ENCODE data around the gene RRP8. TPM values are rescaled to one million over a fixed set of nuclear protein-coding genes. Genes with fewer than 3 reads are reported as not detected.
A peak's percentile ranks its signal among the peaks of the same experiment; 100 is the strongest.

RRP8 gene
- total and polyA plus RNA-seq, 12 donors = 9.4 to 34.8 (median 22.3) TPM

GRCh38 chr11:6602096-6602940, 1.1 kb downstream of the RRP8 start:
- H3K4me3 ChIP-seq = peak overlapping the region in 3 of 4 donors; percentile 44 to 95 (median 83)
- H3K4me1 ChIP-seq (replicated peaks in 1 of 2) = peaks cover 29 to 51% of the 10 kb centered on the region in 2 donors
- H3K27me3 ChIP-seq = no peaks in the 10 kb centered on the region
- WGBS, 4 donors = 45 to 55% (median 54%) methylated on average over 7 of the region's 7 CpGs
- H3K9me3 ChIP-seq (replicated peaks in 1 of 3) = no peaks in the 10 kb centered on the region
- H3K27ac ChIP-seq = peak overlapping the region in 2 of 5 donors; percentile 90 to 91
- H3K36me3 ChIP-seq (replicated peaks in 1 of 2) = peaks cover 0 to 33% of the 10 kb centered on the region in 2 donors
- intact Hi-C loops (cut with DNase I) = loop anchor here in 1 of 2 donors (5.0 to 10.0 kb wide), 2 partner anchors 68 to 80 kb away; partner anchors contain the start of gene MRPL17
- DNase-seq = peak in 1 of 7 donors; percentile 33
- no peak for TF ChIP-seq CTCF (IDR thresholded peaks at IDR 0.05)
- TF ChIP-seq POLR2A (IDR thresholded peaks at IDR 0.05) = no peak

- intact Hi-C loops (cut with DNase I) = loop anchor here in 1 of 2 donors (5.0 to 10.0 kb wide), 2 partner anchors 66 to 81 kb away; partner anchors contain the start of gene MRPL17
- DNase-seq = peak in 1 of 7 donors; percentile 51
- peaks cover 0 to 39% of the 10 kb centered on the region in 2 donors for H3K36me3 ChIP-seq (replicated peaks in 1 of 2)
- no peaks in the 10 kb centered on the region for H3K27me3 ChIP-seq
- no peak overlapping the region for H3K4me3 ChIP-seq
- peaks cover 18 to 39% of the 10 kb centered on the region in 2 donors for H3K4me1 ChIP-seq (replicated peaks in 1 of 2)
- H3K27ac ChIP-seq = no peak overlapping the region
- TF ChIP-seq POLR2A (IDR thresholded peaks at IDR 0.05) = no peak
- TF ChIP-seq CTCF (IDR thresholded peaks at IDR 0.05) = no peak
- no peaks in the 10 kb centered on the region for H3K9me3 ChIP-seq (replicated peaks in 1 of 3)
- WGBS, 4 donors = 98 to 99% (median 98%) methylated on average over 9 to 13 of the region's 13 CpGs
Observed at GRCh38 chr11:6601041-6601461, 2.4 kb downstream of the RRP8 start.

- Histone ChIP-seq H3K27ac (no peak overlapping the region), H3K4me3 (no peak overlapping the region), H3K4me1 (replicated peaks in 1 of 2) (peaks cover 14 to 28% of the 10 kb centered on the region in 2 donors), H3K36me3 (replicated peaks in 1 of 2) (peaks cover 0 to 39% of the 10 kb centered on the region in 2 donors), H3K27me3 (no peaks in the 10 kb centered on the region), H3K9me3 (replicated peaks in 1 of 3) (no peaks in the 10 kb centered on the region)
- 75 to 95% (median 88%) methylated on average over 2 of the region's 2 CpGs for WGBS, 4 donors
- DNase-seq = peak in 1 of 7 donors; percentile 50
- TF ChIP-seq CTCF (IDR thresholded peaks at IDR 0.05) (no peak), POLR2A (IDR thresholded peaks at IDR 0.05) (no peak)
- intact Hi-C loops (cut with DNase I) = loop anchor here (5.0 to 10.0 kb wide), 2 partner anchors 65 to 82 kb away; partner anchors contain the start of gene MRPL17 (in 1 of the 2)
Observed at GRCh38 chr11:6599881-6600390, 3.5 kb downstream of the RRP8 start.

- Histone ChIP-seq H3K27ac (no peak overlapping the region), H3K4me3 (no peak overlapping the region), H3K36me3 (replicated peaks in 1 of 2) (peaks cover 0 to 39% of the 10 kb centered on the region in 2 donors), H3K27me3 (no peaks in the 10 kb centered on the region), H3K9me3 (replicated peaks in 1 of 3) (no peaks in the 10 kb centered on the region), H3K4me1 (replicated peaks in 1 of 2) (peaks cover 11 to 23% of the 10 kb centered on the region in 2 donors)
- TF ChIP-seq CTCF (IDR thresholded peaks at IDR 0.05) = no peak
- no peak for TF ChIP-seq POLR2A (IDR thresholded peaks at IDR 0.05)
- intact Hi-C loops (cut with DNase I) = loop anchor here in 1 of 2 donors (10.0 kb wide), 1 partner anchor 65 kb away; no protein-coding TSS in a partner anchor
- no peak for DNase-seq
- 86 to 94% (median 90%) methylated on average over 1 of the region's 1 CpG for WGBS, 4 donors
Observed at GRCh38 chr11:6599449-6599848, 4.0 kb downstream of the RRP8 start.
